ENCODE data around the gene TPMT. TPM values are rescaled to one million over a fixed set of nuclear protein-coding genes. Genes with fewer than 3 reads are reported as not detected.
A peak's percentile ranks its signal among the peaks of the same experiment; 100 is the strongest.

TPMT gene
- total RNA-seq, 4 donors from 2014 or later, result 15.1 to 53.5 (median 32.8) TPM

DNA sequence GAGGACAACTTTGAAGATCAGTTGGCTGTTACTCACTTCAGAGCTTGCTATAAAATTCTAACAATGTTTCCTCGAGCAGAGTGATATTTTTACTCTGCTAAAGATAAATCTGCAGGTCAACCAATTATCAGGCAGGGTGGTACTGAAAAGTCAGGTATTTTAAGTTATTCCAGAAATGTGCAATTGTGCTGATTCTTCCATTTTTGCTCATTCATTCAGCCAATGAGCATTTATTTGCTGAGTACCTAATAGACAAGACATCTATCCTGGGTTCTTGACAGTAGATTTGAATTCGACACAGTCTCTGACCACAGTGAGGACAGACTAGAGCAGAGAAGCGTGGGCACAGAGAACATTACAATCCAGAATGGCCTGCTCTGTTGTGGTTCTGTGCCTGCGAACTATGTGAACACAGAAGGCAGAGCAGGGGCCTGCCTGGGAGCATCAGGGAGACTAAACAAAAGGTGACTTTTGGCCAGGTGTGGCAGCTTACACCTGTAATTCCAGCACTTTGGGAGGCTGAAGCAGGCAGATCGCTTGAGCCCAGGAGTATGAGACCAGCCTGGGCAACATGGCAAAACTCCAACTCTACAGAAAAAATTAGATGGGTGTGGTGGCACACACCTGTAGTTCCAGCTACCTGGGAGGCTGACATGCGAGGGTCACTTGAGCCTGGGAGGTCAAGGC lies 14.8 kb downstream of the TPMT start:
- Histone ChIP-seq H3K4me1 (peaks cover 0 to 20% (median 2%) of the 10 kb centered on the region in 4 donors), H3K27ac (peak overlapping the region; percentile 35 to 62 (median 60)), H3K36me3 (peaks cover 0 to 42% (median 4%) of the 10 kb centered on the region in 4 donors), H3K9me3 (no peaks in the 10 kb centered on the region), H3K27me3 (no peaks in the 10 kb centered on the region), H3K4me3 (no peak overlapping the region)
- WGBS, 2 donors (ENCODE audit: low coverage in 1 of 2), result 0 to 70% methylated on average over 1 to 6 of the region's 6 CpGs
- intact Hi-C loops (cut with DNase I; ENCODE audit: low total_unique reads), result loop anchor here (5.0 kb wide), 1 partner anchor 1798 kb away; no protein-coding TSS in a partner anchor
- in situ Hi-C loops (cut with MboI; ENCODE audit: low pct_ligation_motif_present in 1 of 4, low pct_unique_long_range_greater_than_20kb in 1 of 4, low sequenced_read_pairs in 3 of 4), result loop anchor here in 2 of 4 donors (25.0 kb wide), 2 partner anchors 553 to 978 kb away; no protein-coding TSS in a partner anchor
- DNase-seq, result peak; percentile 55
- TF ChIP-seq POLR2AphosphoS5 (IDR thresholded peaks at IDR 0.05) (no peak), POLR2A (IDR thresholded peaks at IDR 0.05) (no peak), EP300 (IDR thresholded peaks at IDR 0.05; ENCODE audit: low read depth) (no peak)
- TF ChIP-seq, protein P1, sequence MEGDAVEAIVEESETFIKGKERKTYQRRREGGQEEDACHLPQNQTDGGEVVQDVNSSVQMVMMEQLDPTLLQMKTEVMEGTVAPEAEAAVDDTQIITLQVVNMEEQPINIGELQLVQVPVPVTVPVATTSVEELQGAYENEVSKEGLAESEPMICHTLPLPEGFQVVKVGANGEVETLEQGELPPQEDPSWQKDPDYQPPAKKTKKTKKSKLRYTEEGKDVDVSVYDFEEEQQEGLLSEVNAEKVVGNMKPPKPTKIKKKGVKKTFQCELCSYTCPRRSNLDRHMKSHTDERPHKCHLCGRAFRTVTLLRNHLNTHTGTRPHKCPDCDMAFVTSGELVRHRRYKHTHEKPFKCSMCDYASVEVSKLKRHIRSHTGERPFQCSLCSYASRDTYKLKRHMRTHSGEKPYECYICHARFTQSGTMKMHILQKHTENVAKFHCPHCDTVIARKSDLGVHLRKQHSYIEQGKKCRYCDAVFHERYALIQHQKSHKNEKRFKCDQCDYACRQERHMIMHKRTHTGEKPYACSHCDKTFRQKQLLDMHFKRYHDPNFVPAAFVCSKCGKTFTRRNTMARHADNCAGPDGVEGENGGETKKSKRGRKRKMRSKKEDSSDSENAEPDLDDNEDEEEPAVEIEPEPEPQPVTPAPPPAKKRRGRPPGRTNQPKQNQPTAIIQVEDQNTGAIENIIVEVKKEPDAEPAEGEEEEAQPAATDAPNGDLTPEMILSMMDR (IDR thresholded peaks at IDR 0.05), result no peak

DNA sequence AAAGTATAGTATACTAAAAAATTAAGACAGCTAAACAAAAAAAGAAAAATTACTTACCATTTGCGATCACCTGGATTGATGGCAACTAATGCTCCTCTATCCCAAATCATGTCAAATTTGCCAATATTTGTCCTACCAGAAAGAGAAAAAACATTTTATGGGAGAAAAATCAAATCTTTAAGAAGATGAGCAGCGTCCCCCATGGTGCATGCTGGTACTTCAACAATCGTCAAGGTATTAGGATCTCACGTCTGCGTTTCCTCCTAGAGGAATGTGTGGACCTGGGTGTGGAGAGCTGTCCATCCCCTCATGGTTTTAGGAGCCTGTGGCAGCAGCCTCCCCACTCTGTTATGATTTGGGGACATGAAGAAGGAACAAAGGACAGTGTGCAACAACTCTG lies 16.0 kb downstream of the TPMT start:
- WGBS, 2 donors (ENCODE audit: low coverage in 1 of 2), result 91 to 95% methylated on average over 5 of the region's 5 CpGs
- intact Hi-C loops (cut with DNase I; ENCODE audit: low total_unique reads), result no loop called here
- in situ Hi-C loops (cut with MboI; ENCODE audit: low pct_ligation_motif_present in 1 of 4, low pct_unique_long_range_greater_than_20kb in 1 of 4, low sequenced_read_pairs in 3 of 4), result loop anchor here in 2 of 4 donors (25.0 kb wide), 2 partner anchors 552 to 977 kb away; no protein-coding TSS in a partner anchor
- peaks cover 0 to 20% (median 2%) of the 10 kb centered on the region in 4 donors for H3K4me1 ChIP-seq
- TF ChIP-seq POLR2A (IDR thresholded peaks at IDR 0.05) (no peak), EP300 (IDR thresholded peaks at IDR 0.05; ENCODE audit: low read depth) (no peak), POLR2AphosphoS5 (IDR thresholded peaks at IDR 0.05) (no peak)
- TF ChIP-seq, protein P1 (IDR thresholded peaks at IDR 0.05), result no peak
- H3K36me3 ChIP-seq, result peaks cover 0 to 36% (median 4%) of the 10 kb centered on the region in 4 donors
- DNase-seq, result no peak
- no peak overlapping the region for H3K27ac ChIP-seq
- no peaks in the 10 kb centered on the region for H3K9me3 ChIP-seq
- H3K27me3 ChIP-seq, result no peaks in the 10 kb centered on the region
- H3K4me3 ChIP-seq, result no peak overlapping the region

DNA sequence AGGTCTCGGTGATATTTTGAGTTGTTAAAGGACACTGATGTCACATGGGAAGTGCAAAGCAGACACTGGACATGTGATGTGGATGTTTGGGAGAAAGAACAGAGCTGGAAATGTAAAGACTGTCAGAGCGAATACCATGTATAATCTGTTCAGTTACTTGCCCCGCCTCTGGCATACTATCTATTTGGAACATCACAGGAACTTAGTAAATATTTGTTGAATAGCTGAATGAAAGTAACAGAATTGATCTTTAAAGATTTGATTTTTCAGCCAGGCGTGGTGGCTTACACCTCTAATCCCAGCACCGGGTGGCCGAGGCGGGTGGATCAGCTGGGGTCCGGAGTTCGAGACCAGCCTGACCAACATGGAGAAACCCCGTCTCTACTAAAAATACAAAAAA lies 18.6 kb downstream of the TPMT start:
- H3K4me1 ChIP-seq, result peaks cover 0 to 15% (median 2%) of the 10 kb centered on the region in 4 donors
- no peaks in the 10 kb centered on the region for H3K9me3 ChIP-seq
- no peak overlapping the region for H3K27ac ChIP-seq
- intact Hi-C loops (cut with DNase I; ENCODE audit: low total_unique reads) (no loop called here), in situ Hi-C loops (cut with MboI; ENCODE audit: low pct_ligation_motif_present in 1 of 4, low pct_unique_long_range_greater_than_20kb in 1 of 4, low sequenced_read_pairs in 3 of 4) (loop anchor here in 2 of 4 donors (25.0 kb wide), 2 partner anchors 549 to 974 kb away; no protein-coding TSS in a partner anchor)
- DNase-seq, result no peak
- TF ChIP-seq, protein P1 (IDR thresholded peaks at IDR 0.05), result no peak
- TF ChIP-seq EP300 (IDR thresholded peaks at IDR 0.05; ENCODE audit: low read depth), result no peak
- no peak for TF ChIP-seq POLR2A (IDR thresholded peaks at IDR 0.05)
- TF ChIP-seq POLR2AphosphoS5 (IDR thresholded peaks at IDR 0.05), result no peak
- H3K36me3 ChIP-seq, result peaks cover 0 to 25% (median 4%) of the 10 kb centered on the region in 4 donors
- no peak overlapping the region for H3K4me3 ChIP-seq
- no peaks in the 10 kb centered on the region for H3K27me3 ChIP-seq
- WGBS, 2 donors (ENCODE audit: low coverage in 1 of 2), result 93 to 97% methylated on average over 10 of the region's 10 CpGs

DNA sequence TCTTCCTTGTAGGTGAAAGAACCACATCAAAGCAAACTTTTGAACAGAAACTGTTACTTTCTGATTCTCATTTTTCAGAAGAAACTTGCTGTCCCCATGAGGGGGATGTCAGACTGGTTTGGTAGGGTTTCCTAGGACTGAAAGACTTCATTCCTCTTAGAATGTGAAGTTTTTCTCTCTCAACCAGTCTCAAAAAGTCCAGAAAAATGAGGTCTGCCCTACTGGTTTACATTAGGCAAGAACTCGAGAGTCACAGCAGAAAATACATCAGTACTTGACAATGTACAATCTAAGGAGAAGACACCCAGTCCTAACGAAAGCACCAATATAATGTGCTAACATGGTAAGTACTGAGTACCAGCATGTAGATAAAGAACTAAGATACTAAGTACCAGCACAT lies 19.7 kb downstream of the TPMT start:
- in situ Hi-C loops (cut with MboI; ENCODE audit: low pct_ligation_motif_present in 1 of 4, low pct_unique_long_range_greater_than_20kb in 1 of 4, low sequenced_read_pairs in 3 of 4) (loop anchor here in 2 of 4 donors (25.0 kb wide), 2 partner anchors 548 to 973 kb away; no protein-coding TSS in a partner anchor), intact Hi-C loops (cut with DNase I; ENCODE audit: low total_unique reads) (no loop called here)
- Histone ChIP-seq H3K27me3 (no peaks in the 10 kb centered on the region), H3K36me3 (peaks cover 0 to 31% (median 7%) of the 10 kb centered on the region in 4 donors), H3K27ac (no peak overlapping the region), H3K9me3 (no peaks in the 10 kb centered on the region), H3K4me1 (peaks cover 0 to 5% (median 0%) of the 10 kb centered on the region in 4 donors), H3K4me3 (no peak overlapping the region)
- 92 to 100% methylated on average over 2 of the region's 2 CpGs for WGBS, 2 donors (ENCODE audit: low coverage in 1 of 2)
- no peak for TF ChIP-seq EP300 (IDR thresholded peaks at IDR 0.05; ENCODE audit: low read depth)
- TF ChIP-seq, protein P1 (IDR thresholded peaks at IDR 0.05), result no peak
- TF ChIP-seq POLR2AphosphoS5 (IDR thresholded peaks at IDR 0.05), result no peak
- no peak for TF ChIP-seq POLR2A (IDR thresholded peaks at IDR 0.05)
- no peak for DNase-seq

Measured in transverse colon (tissue), 4 donors.